Upper lobe of left lung (tissue), 6 donors: ENCODE data around the gene SNRNP70. TPM values are rescaled to one million over a fixed set of nuclear protein-coding genes. Genes with fewer than 3 reads are reported as not detected.
"Not testable (repeated sequence)": the region's sequence is repeated elsewhere in the genome, so short reads cannot be mapped to it uniquely, and the experiment has no call there.

Experiments
- ATAC-seq, 2 donors: fragments of 200-7000 bp; cut with Tn5 transposase; one replicate each; pipeline ENCODE4 v1.9.1; 2022; ENCODE audit warnings: mild to moderate bottlenecking in 2 of 2, moderate library complexity in 2 of 2; ENCODE audit not compliant: low FRiP score in 2 of 2
- DNase-seq, 2 donors: peaks; one replicate each; pipeline ENCODE4 v3.0.0-alpha.2; 2019 to 2020
- H3K27ac ChIP-seq, 4 donors: fragments of 200-600 bp; sonication (generic); one replicate each; pipeline ENCODE4 v1.5.1; 2016 to 2019
- H3K27me3 ChIP-seq, 4 donors: fragments of 200-600 bp; sonication (generic); one replicate each; pipeline ENCODE4 v1.5.1; 2017 to 2019
- H3K36me3 ChIP-seq, 4 donors: fragments of 200-600 bp; sonication (generic); one replicate each; pipeline ENCODE4 v1.5.1; 2016 to 2019
- H3K4me1 ChIP-seq, 4 donors: fragments of 200-600 bp; sonication (generic); one replicate each; pipeline ENCODE4 v1.5.1; 2018 to 2019
- H3K4me3 ChIP-seq, 4 donors: fragments of 200-600 bp; sonication (generic); one replicate each; pipeline ENCODE4 v1.5.1; 2017 to 2019; ENCODE audit warnings: mild to moderate bottlenecking in 2 of 4, moderate library complexity in 1 of 4
- H3K9me3 ChIP-seq, 4 donors: fragments of 200-600 bp; sonication (generic); one replicate each; pipeline ENCODE4 v1.5.1; 2018 to 2019
- EP300 ChIP-seq, 4 donors: sonication (generic); formaldehyde crosslinking; IDR thresholded peaks; one replicate each; pipeline ENCODE4 v1.5.1; 2017; ENCODE audit warnings: antibody characterized with exemption in 4 of 4, control low read depth in 2 of 4
- POLR2A ChIP-seq, 4 donors: fragments of 450-650 bp; IDR thresholded peaks; one replicate each; pipeline ENCODE4 v1.5.1; 2016 to 2017; ENCODE audit warnings: antibody characterized with exemption in 4 of 4, mild to moderate bottlenecking in 2 of 4
- POLR2AphosphoS5 ChIP-seq, 2 donors: sonication (generic); formaldehyde crosslinking; IDR thresholded peaks; one replicate each; pipeline ENCODE4 v1.5.1; 2017; ENCODE audit warnings: antibody characterized with exemption in 2 of 2
- WGBS, 2 donors: methylation state at CpG; one replicate each; pipeline ENCODE4 v1.1.5; 2017 to 2018; 5-methylcytosine and 5-hydroxymethylcytosine counted together
- total RNA-seq, 6 donors: library from RNA; depleted of rRNA in 4 of 6; stranded (reverse); fragments of >200 nt in 4 of 6; gene quantifications; one replicate each; pipeline versions ENCODE4 v1.1.0 to v1.2.1, GENCODE V29; 2016 to 2021
- TF ChIP-seq, protein P1 (sequence below), 6 experiments: fragments of 450-650 bp in 4 of 6; fragments of 200-600 bp in 2 of 6; sonication (generic) in 2 of 6; IDR thresholded peaks; one replicate each; pipeline ENCODE4 v1.5.1; 2016 to 2019; ENCODE audit warnings: antibody characterized with exemption in 6 of 6
- donor health status: DM: no; HTN: no; CAD: no; lungs with moderate emphysema.
- donor health status: DM: no; HTN: yes; CAD: no; lungs with severe emphysema.

Gene SNRNP70
- total RNA-seq, 6 donors from 2014 or later: 147 to 1,500 (median 176) TPM

- WGBS, 2 donors: 75 to 89% methylated on average over 4 of the region's 4 CpGs
- Histone ChIP-seq H3K36me3 (no peaks in the 10 kb centered on the region), H3K27me3 (no peaks in the 10 kb centered on the region), H3K9me3 (no peaks in the 10 kb centered on the region), H3K4me3 (no peak overlapping the region), H3K27ac (no peak overlapping the region), H3K4me1 (peaks cover 6 to 21% (median 13%) of the 10 kb centered on the region in 4 donors)
- TF ChIP-seq, protein P1, sequence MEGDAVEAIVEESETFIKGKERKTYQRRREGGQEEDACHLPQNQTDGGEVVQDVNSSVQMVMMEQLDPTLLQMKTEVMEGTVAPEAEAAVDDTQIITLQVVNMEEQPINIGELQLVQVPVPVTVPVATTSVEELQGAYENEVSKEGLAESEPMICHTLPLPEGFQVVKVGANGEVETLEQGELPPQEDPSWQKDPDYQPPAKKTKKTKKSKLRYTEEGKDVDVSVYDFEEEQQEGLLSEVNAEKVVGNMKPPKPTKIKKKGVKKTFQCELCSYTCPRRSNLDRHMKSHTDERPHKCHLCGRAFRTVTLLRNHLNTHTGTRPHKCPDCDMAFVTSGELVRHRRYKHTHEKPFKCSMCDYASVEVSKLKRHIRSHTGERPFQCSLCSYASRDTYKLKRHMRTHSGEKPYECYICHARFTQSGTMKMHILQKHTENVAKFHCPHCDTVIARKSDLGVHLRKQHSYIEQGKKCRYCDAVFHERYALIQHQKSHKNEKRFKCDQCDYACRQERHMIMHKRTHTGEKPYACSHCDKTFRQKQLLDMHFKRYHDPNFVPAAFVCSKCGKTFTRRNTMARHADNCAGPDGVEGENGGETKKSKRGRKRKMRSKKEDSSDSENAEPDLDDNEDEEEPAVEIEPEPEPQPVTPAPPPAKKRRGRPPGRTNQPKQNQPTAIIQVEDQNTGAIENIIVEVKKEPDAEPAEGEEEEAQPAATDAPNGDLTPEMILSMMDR (IDR thresholded peaks at IDR 0.05): no peak
- TF ChIP-seq EP300 (IDR thresholded peaks at IDR 0.05): no peak
- TF ChIP-seq POLR2A (IDR thresholded peaks at IDR 0.05): no peak
- TF ChIP-seq POLR2AphosphoS5 (IDR thresholded peaks at IDR 0.05): no peak
- ATAC-seq (no peak), DNase-seq (no peak)
Measured at GRCh38 chr19:49126575-49126974, 41.3 kb downstream of the SNRNP70 start.

- Histone ChIP-seq H3K4me1 (peaks cover 6 to 21% (median 13%) of the 10 kb centered on the region in 4 donors), H3K4me3 (peak overlapping the region in 2 of 4 donors; percentile 44 to 45)
- peak in 1 of 2 donors; percentile 46 for DNase-seq
- H3K9me3 ChIP-seq, H3K27ac ChIP-seq, ATAC-seq, H3K27me3 ChIP-seq, H3K36me3 ChIP-seq: not testable (repeated sequence)
- WGBS, 2 donors: 93 to 97% methylated on average over 12 of the region's 12 CpGs
Measured at GRCh38 chr19:49127225-49127624, 42.0 kb downstream of the SNRNP70 start.

- H3K4me1 ChIP-seq: peaks cover 6 to 22% (median 14%) of the 10 kb centered on the region in 4 donors
- 6% methylated on average over 25 to 34 of the region's 63 CpGs for WGBS, 2 donors
Measured at GRCh38 chr19:49127674-49128544, 42.7 kb downstream of the SNRNP70 start.

GRCh38 chr19:49128545-49129237 is 43.4 kb downstream of the SNRNP70 start:
- WGBS, 2 donors: 23 to 62% methylated on average over 15 of the region's 15 CpGs
- H3K27ac ChIP-seq: peak overlapping the region in 3 of 4 donors; percentile 28 to 66 (median 57)
- DNase-seq (peak in 1 of 2 donors; percentile 54), ATAC-seq (no peak)
- TF ChIP-seq, protein P1 (IDR thresholded peaks at IDR 0.05): no peak
- TF ChIP-seq EP300 (IDR thresholded peaks at IDR 0.05): no peak
- H3K4me1 ChIP-seq: peaks cover 13 to 30% (median 22%) of the 10 kb centered on the region in 4 donors
- H3K27me3 ChIP-seq: no peaks in the 10 kb centered on the region
- H3K36me3 ChIP-seq: no peaks in the 10 kb centered on the region
- peak overlapping the region in 3 of 4 donors; percentile 35 to 45 (median 44) for H3K4me3 ChIP-seq
- H3K9me3 ChIP-seq: no peaks in the 10 kb centered on the region

More at GRCh38 chr19:49127674-49128544, 42.7 kb downstream of the SNRNP70 start:
- peak; percentile 99 for ATAC-seq
- peak overlapping the region in 3 of 4 donors; percentile 28 to 78 (median 66) for H3K27ac ChIP-seq
- DNase-seq: peak; percentile 96 to 98
- no peaks in the 10 kb centered on the region for H3K36me3 ChIP-seq
- no peaks in the 10 kb centered on the region for H3K9me3 ChIP-seq
- peak overlapping the region in 3 of 4 donors; percentile 35 to 45 (median 44) for H3K4me3 ChIP-seq
- TF ChIP-seq, protein P1 (IDR thresholded peaks at IDR 0.05): peak in 4 of 6 experiments; percentile 42 to 64 (median 59)
- no peak for TF ChIP-seq POLR2A (IDR thresholded peaks at IDR 0.05)
- peak in 1 of 2 donors; percentile 51 for TF ChIP-seq POLR2AphosphoS5 (IDR thresholded peaks at IDR 0.05)
- TF ChIP-seq EP300 (IDR thresholded peaks at IDR 0.05): no peak
- H3K27me3 ChIP-seq: no peaks in the 10 kb centered on the region

DNA sequence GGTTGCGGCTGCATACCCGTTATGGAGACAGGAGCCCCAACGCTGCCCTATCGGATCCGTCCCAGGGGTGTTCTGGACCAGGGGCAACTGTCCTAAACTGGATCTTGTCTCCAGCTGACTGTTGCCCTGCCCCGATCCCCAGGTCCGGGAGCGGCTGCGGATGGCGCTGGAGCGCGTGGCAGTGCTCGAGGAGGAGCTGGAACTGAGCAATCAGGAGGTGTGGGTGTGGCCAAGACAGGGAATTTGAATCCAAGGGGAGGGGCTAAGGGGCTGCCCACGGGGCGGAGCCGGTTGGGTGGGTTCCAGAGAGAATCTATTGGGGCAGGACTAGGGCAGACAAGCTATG is 44.0 kb downstream of the SNRNP70 start:
- no peak overlapping the region for H3K27ac ChIP-seq
- WGBS, 2 donors: 35 to 75% methylated on average over 16 of the region's 16 CpGs
- no peaks in the 10 kb centered on the region for H3K36me3 ChIP-seq
- H3K27me3 ChIP-seq: no peaks in the 10 kb centered on the region
- no peak overlapping the region for H3K4me3 ChIP-seq
- ATAC-seq (no peak), DNase-seq (peak; percentile 28 to 83)
- peaks cover 18 to 35% (median 27%) of the 10 kb centered on the region in 4 donors for H3K4me1 ChIP-seq
- TF ChIP-seq POLR2AphosphoS5 (IDR thresholded peaks at IDR 0.05) (no peak), POLR2A (IDR thresholded peaks at IDR 0.05) (no peak), EP300 (IDR thresholded peaks at IDR 0.05) (no peak)
- TF ChIP-seq, protein P1 (IDR thresholded peaks at IDR 0.05): no peak
- H3K9me3 ChIP-seq: no peaks in the 10 kb centered on the region
